SU-DHL-6 (cell line): ENCODE data around the gene GSN.

Source experiments
- H2AFZ ChIP-seq: fragments of 200-600 bp; sonication (generic); 2 replicates; pipeline ENCODE4 v1.6.1; 2014; ENCODE audit warnings: low read depth, mild to moderate bottlenecking, moderate library complexity, mixed read lengths, antibody characterized with exemption, low read length; ENCODE audit not compliant: severe bottlenecking
- H3F3A ChIP-seq: fragments of 200-600 bp; shearing (Covaris generic); 2 replicates; pipeline ENCODE4 v1.6.0; 2016; ENCODE audit warnings: antibody characterized with exemption, mild to moderate bottlenecking; ENCODE audit not compliant: insufficient read depth
- H3K27ac ChIP-seq: fragments of 200-600 bp; sonication (generic); 2 replicates; pipeline ENCODE4 v1.5.1; 2016; ENCODE audit warnings: low read depth, mild to moderate bottlenecking, low read length, moderate library complexity, mixed read lengths
- H3K27me3 ChIP-seq: fragments of 200-600 bp; sonication (generic), shearing (Covaris generic); 2 replicates; pipeline ENCODE4 v1.6.0; 2014; ENCODE audit warnings: mild to moderate bottlenecking, low read length
- H3K36me3 ChIP-seq: fragments of 200-600 bp; sonication (generic); 2 replicates; pipeline ENCODE4 v1.6.1; 2014; ENCODE audit warnings: mild to moderate bottlenecking, low read length, mixed read lengths
- H3K4me2 ChIP-seq: fragments of 300-600, 200-600 bp; shearing (Covaris generic), sonication (generic); 2 replicates; pipeline ENCODE4 v1.6.0; 2014; ENCODE audit warnings: low read length, low read depth, mild to moderate bottlenecking; ENCODE audit not compliant: poor library complexity, severe bottlenecking
- H3K4me3 ChIP-seq: fragments of 200-600 bp; sonication (generic); 2 replicates; pipeline ENCODE4 v1.5.1; 2014; ENCODE audit warnings: antibody characterized with exemption, low read length, mild to moderate bottlenecking, mixed read lengths; ENCODE audit not compliant: insufficient read depth, poor library complexity, severe bottlenecking
- H3K79me2 ChIP-seq: fragments of 200-600 bp; sonication (generic); 2 replicates; pipeline ENCODE4 v1.6.1; 2014; ENCODE audit warnings: mild to moderate bottlenecking, low read length, moderate library complexity; ENCODE audit not compliant: insufficient read depth
- H3K9ac ChIP-seq: fragments of 200-600 bp; sonication (generic); 2 replicates; pipeline ENCODE4 v1.7.0; 2014; ENCODE audit warnings: mild to moderate bottlenecking, low read length
- H3K9me2 ChIP-seq: fragments of 200-600 bp; sonication (generic); replicated peaks from 2 replicates; pipeline ENCODE4 v1.6.1; 2014; ENCODE audit warnings: low read length; ENCODE audit not compliant: insufficient read depth
- H3K9me3 ChIP-seq: fragments of 200-600 bp; sonication (generic); 2 replicates; pipeline ENCODE4 v1.6.1; 2014; ENCODE audit warnings: low read length, mixed read lengths; ENCODE audit not compliant: insufficient read depth
- H4K20me1 ChIP-seq: fragments of 200-600 bp; sonication (generic); 2 replicates; pipeline ENCODE4 v1.6.1; 2014; ENCODE audit warnings: low read depth, mild to moderate bottlenecking, antibody characterized with exemption, low read length, moderate library complexity, mixed read lengths
- EZH2phosphoT487 ChIP-seq: fragments of 200-600 bp; sonication (generic), shearing (Covaris generic); conservative IDR thresholded peaks from 2 replicates; pipeline ENCODE4 v1.6.1; 2018; ENCODE audit warnings: mild to moderate bottlenecking, antibody characterized with exemption, low read length, moderate library complexity, mixed read lengths
- TF ChIP-seq, protein P1 (sequence below): fragments of 200-600 bp; sonication (generic); IDR thresholded peaks from one replicate; pipeline ENCODE4 v1.5.1; 2017; ENCODE audit warnings: antibody characterized with exemption, mild to moderate bottlenecking, low read length, moderate library complexity; ENCODE audit not compliant: insufficient read depth, poor library complexity, severe bottlenecking

GSN gene

GRCh38 chr9:121266906-121267650 is 884 bp upstream of the GSN start:
- no peaks in the 10 kb centered on the region for H4K20me1 ChIP-seq
- H3K27ac ChIP-seq: no peak overlapping the region
- no peak overlapping the region for H2AFZ ChIP-seq
- H3K27me3 ChIP-seq: no peaks in the 10 kb centered on the region
- no peaks in the 10 kb centered on the region for H3K36me3 ChIP-seq
- no peaks in the 10 kb centered on the region for H3K79me2 ChIP-seq
- H3K9me2 ChIP-seq: no peaks in the 10 kb centered on the region
- H3K9ac ChIP-seq: no peak overlapping the region; the same call in 1 of the 2 replicates
- H3K9me3 ChIP-seq: no peaks in the 10 kb centered on the region
- H3K4me3 ChIP-seq: no peak overlapping the region
- H3K4me2 ChIP-seq: peak overlapping the region; percentile 90
- TF ChIP-seq, protein P1, sequence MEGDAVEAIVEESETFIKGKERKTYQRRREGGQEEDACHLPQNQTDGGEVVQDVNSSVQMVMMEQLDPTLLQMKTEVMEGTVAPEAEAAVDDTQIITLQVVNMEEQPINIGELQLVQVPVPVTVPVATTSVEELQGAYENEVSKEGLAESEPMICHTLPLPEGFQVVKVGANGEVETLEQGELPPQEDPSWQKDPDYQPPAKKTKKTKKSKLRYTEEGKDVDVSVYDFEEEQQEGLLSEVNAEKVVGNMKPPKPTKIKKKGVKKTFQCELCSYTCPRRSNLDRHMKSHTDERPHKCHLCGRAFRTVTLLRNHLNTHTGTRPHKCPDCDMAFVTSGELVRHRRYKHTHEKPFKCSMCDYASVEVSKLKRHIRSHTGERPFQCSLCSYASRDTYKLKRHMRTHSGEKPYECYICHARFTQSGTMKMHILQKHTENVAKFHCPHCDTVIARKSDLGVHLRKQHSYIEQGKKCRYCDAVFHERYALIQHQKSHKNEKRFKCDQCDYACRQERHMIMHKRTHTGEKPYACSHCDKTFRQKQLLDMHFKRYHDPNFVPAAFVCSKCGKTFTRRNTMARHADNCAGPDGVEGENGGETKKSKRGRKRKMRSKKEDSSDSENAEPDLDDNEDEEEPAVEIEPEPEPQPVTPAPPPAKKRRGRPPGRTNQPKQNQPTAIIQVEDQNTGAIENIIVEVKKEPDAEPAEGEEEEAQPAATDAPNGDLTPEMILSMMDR: no peak
- no peak for TF ChIP-seq EZH2phosphoT487
- no peaks in the 10 kb centered on the region for H3F3A ChIP-seq

- Histone ChIP-seq H3K9me3 (no peaks in the 10 kb centered on the region), H4K20me1 (no peaks in the 10 kb centered on the region), H3K9ac (0 out of 2 replicates have a peak overlapping the region, but pooled peaks have one; percentile 45), H3K27me3 (no peaks in the 10 kb centered on the region), H3K79me2 (no peaks in the 10 kb centered on the region), H3K9me2 (no peaks in the 10 kb centered on the region), H2AFZ (no peak overlapping the region), H3K36me3 (no peaks in the 10 kb centered on the region), H3K4me2 (peak overlapping the region; percentile 90), H3K4me3 (peak overlapping the region; percentile 51), H3F3A (no peaks in the 10 kb centered on the region), H3K27ac (no peak overlapping the region)
- TF ChIP-seq, protein P1: no peak
- no peak for TF ChIP-seq EZH2phosphoT487
These were observed 562 bp downstream of the GSN start for GRCh38 chr9:121268598-121268850.

- H3K79me2 ChIP-seq: no peaks in the 10 kb centered on the region
- H3K27ac ChIP-seq: no peak overlapping the region
- H3K36me3 ChIP-seq: no peaks in the 10 kb centered on the region
- TF ChIP-seq EZH2phosphoT487: no peak
- TF ChIP-seq, protein P1: no peak
- H3K9me3 ChIP-seq: no peaks in the 10 kb centered on the region
- no peak overlapping the region for H3K4me2 ChIP-seq
- H3K27me3 ChIP-seq: no peaks in the 10 kb centered on the region
- H3F3A ChIP-seq: no peaks in the 10 kb centered on the region
- no peaks in the 10 kb centered on the region for H4K20me1 ChIP-seq
- no peak overlapping the region for H3K4me3 ChIP-seq
- no peaks in the 10 kb centered on the region for H3K9me2 ChIP-seq
- H2AFZ ChIP-seq: no peak overlapping the region
- H3K9ac ChIP-seq: no peak overlapping the region
These were observed 1.1 kb downstream of the GSN start for GRCh38 chr9:121268851-121269641.
